Right lobe of liver (tissue), 4 donors: ENCODE measurements around the gene ALDH5A1.

Experiments used
- CTCF ChIP-seq, 4 donors: fragments of 200-600 bp in 3 of 4; fragments of 450-650 bp in 1 of 4; IDR thresholded peaks; one replicate each; pipeline versions ENCODE4 v1.5.1 to v1.8.0; 2016 to 2022; ENCODE audit warnings: antibody characterized with exemption in 4 of 4, mild to moderate bottlenecking in 2 of 4
- POLR2A ChIP-seq: fragments of 450-650 bp; IDR thresholded peaks from one replicate; pipeline ENCODE4 v1.6.1; 2017; ENCODE audit warnings: antibody characterized with exemption, mild to moderate bottlenecking
- donor health status: DM: no; HTN: no; CAD: no.
- donor health status: DM: no; HTN: no; CAD: no.
- donor health status: DM: no; HTN: yes; CAD: no.

GRCh38 chr6:24486065-24486464 lies 8.7 kb upstream of the ALDH5A1 start:
- TF ChIP-seq CTCF (IDR thresholded peaks at IDR 0.05), result no peak
- no peak for TF ChIP-seq POLR2A
